Left colon (tissue), 2 donors: Measurements from ENCODE around the gene ARHGEF16. TPM values are rescaled to one million over a fixed set of nuclear protein-coding genes. Genes with fewer than 3 reads are reported as not detected.

Source experiments
- ATAC-seq: fragments of 200-7000 bp; cut with Tn5 transposase; one replicate; pipeline ENCODE4 v1.9.1; 2020; ENCODE audit warnings: mild to moderate bottlenecking, moderate library complexity
- DNase-seq, 2 donors: peaks; one replicate each; pipeline ENCODE4 v3.0.0-alpha.2; 2020
- intact Hi-C, 2 donors: fragments of 100-400 bp; cut with DNase I in 1 of 2; cut with micrococcal nuclease in 1 of 2; formaldehyde crosslinking; loops; one replicate each; pipeline versions ENCODE4 v1.11.2 to v1.14.0; 2022; cut with DNase I, micrococcal nuclease
- total RNA-seq, 2 donors: library from RNA; stranded (reverse); fragmentation: NEBNext Ultra II Directional; extraction: Animal tissue kit (Norgen Biotek cat#: 25700); gene quantifications; one replicate each; pipeline ENCODE4 v1.2.1, GENCODE V29; 2021
- donor health status: DM: no; HTN: no; CAD: no.
- donor health status: DM: yes; HTN: yes; CAD: no.

Gene ARHGEF16
- total RNA-seq, 2 donors from 2014 or later = 92.4 to 113 TPM

DNA sequence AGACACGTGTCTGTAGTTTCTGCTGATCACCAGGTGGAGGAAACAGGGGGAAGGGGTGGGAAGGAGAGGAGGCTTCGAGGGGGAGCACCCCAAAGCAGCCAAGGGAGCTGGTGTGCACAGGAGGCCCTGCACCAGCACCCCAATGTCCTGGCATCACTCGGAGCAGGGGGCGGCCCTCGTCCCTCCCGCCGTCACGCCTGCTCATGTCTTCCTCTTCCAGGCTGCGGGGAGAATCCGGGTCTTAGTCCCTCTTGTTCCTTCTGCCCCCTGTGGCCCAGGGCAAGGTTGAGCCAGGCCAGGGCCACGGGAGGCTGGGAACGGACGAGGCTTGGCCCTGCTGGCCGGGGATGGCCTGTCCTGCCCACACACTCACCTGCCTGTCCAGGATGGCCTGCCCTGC is 21.4 kb upstream of the ARHGEF16 start:
- intact Hi-C loops = no loop called here
- ATAC-seq = no peak
- no peak for DNase-seq

DNA sequence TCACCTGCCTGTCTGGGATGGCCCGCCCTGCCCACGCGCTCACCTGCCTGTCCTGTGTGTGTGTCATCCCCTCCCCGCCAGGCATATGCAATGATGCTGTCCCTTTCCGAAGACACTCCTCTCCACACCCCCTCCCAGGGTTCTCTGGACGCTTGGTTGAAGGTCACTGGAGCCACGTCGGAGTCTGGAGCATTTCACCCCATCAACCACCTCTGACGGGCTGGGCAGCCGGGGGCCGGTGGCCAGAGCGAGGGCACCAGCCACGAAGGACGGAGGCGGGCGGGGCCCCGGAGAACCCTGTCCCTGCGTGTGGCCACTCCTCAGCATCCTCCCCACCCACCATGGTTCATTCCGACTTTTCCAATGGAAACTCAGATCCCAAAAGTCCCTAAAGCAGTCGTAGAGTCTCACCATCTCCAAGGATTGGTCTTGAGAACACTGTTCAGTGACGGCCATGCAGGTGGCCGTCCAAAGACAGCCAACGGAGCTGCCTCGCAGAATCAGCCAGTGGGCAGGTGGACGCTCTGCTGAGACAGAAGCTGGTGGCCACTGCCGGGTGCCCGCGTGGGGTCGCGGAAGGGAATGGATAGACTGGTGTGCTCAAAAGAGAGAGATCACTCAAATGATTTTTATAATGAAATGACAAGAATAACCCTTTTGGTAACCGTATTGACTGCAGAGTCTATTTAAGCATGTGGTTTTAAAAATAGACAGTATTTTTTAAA is 20.7 kb upstream of the ARHGEF16 start:
- intact Hi-C loops = no loop called here
- no peak for ATAC-seq
- no peak for DNase-seq

DNA sequence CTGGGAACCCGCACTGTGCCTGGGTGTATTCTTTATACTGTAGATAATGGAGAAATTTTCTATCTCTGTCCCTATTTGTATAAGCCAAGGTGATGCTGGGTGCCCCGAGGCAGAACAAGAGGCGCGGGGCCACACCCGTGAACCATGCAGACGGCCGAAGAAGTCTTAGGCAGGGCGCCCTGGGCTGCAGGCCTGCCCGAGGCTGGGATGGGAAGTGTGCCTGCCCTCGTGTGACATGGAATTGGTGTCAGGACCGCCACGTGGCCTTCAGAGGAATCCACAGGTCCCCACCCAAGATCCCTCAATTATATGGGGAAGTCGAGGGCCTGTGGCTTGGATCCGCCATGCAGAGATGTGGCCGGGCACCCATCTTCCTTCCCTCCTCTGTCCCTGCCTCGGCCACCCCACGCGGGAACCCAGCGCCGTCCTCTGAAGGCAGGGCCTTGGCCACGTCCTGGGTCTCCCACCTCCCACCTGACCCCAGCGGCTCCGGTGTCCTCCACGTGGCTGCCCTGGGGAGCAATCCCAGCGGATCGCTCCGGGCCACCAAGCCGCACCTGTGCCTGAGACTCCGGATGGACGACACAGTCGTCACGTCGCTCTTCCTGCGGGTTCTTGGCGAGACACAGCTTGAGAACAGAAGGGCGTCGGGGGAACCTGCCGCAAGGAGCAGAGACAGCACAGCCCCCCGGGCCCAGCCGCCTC is 19.9 kb upstream of the ARHGEF16 start:
- intact Hi-C loops = no loop called here
- no peak for DNase-seq
- ATAC-seq = no peak

DNA sequence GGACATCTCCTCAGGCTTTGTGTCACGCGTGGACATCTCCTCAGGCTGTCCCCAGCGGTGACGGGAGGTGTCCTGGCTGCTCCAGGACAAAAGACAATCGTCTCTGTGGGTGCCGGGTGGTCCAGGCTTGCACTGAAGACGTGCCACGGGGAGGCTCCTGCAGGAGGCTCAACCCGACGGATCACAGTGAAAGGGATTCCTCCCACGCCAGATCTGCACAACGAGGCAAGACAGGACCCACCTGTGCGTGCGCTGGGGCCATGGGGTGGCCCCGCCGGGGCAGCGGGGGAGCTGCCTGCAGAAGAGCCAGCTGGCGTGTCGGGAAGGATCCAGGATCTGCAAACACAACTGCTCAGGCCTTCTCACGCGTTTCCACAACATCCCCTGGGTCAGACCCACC is 18.8 kb upstream of the ARHGEF16 start:
- intact Hi-C loops = no loop called here
- no peak for ATAC-seq
- no peak for DNase-seq

DNA sequence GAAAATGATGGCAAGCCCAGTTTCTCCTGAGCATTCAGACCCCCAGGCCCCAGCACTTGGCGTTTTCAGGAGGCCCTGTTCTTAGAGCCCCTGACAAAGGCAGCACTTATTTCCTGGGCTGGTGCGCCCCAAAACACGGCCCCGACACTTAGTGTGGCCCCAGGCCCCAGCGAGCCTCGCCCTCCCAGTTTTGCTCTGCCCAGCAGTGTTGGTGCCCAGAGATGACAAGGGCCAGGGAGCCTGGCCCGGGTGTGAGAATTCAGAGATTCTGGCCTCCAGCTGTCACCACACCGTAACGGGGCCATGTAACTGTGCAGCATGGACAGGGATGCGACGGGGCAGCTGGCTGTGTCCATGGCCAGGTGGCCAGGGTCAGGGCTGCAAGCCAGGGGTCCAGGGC is 18.0 kb upstream of the ARHGEF16 start:
- intact Hi-C loops = no loop called here
- no peak for DNase-seq

DNA sequence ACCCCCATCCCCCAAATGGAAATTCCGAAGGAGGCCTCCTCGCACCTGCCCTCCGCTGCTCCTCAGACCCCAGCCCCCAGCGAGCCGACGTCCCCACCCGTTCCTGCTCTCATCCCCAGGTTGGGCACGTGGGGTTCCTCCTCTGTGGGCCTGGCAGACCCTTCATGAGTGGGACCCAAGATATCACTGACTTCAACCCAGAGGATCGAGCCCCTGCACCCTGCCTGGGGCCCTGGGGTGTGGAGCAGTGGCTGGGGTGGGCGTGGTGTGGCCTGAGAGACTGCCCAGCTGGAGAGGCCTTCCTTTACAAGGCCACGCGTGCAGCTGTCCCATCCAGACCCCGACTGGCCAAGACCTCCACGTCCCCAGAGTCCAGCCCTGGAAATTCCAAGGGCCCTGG is 17.6 kb upstream of the ARHGEF16 start:
- ATAC-seq (no peak), DNase-seq (no peak)
- intact Hi-C loops = no loop called here

More for the DNA sequence above, 18.0 kb upstream of the ARHGEF16 start:
- no peak for ATAC-seq

DNA sequence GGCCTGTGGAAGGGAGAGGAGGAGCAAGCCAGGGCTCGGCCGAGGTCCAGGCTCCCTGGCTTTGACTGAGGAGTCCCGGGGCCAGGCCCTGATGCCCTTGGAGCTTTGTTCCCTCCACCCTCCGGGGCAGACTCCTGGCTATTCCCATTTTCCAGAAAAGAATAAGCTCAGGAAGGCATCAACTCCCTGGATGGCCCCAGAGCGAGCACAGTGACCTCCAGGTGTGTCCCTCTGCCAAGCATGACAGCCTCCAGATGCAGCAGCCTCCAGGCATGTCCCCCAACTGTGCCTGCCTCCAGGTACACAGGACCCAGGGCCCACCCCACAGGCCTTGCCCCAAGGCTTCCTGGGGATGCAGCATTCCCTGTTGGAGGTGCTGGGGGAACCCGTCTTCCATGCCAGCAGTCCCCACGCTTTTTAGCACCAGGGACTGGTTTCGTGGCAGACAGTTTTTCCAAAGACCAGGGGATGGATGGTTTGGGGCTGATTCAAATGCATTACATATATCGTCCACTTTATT is 15.7 kb upstream of the ARHGEF16 start:
- DNase-seq (no peak), ATAC-seq (no peak)
- intact Hi-C loops = no loop called here

DNA sequence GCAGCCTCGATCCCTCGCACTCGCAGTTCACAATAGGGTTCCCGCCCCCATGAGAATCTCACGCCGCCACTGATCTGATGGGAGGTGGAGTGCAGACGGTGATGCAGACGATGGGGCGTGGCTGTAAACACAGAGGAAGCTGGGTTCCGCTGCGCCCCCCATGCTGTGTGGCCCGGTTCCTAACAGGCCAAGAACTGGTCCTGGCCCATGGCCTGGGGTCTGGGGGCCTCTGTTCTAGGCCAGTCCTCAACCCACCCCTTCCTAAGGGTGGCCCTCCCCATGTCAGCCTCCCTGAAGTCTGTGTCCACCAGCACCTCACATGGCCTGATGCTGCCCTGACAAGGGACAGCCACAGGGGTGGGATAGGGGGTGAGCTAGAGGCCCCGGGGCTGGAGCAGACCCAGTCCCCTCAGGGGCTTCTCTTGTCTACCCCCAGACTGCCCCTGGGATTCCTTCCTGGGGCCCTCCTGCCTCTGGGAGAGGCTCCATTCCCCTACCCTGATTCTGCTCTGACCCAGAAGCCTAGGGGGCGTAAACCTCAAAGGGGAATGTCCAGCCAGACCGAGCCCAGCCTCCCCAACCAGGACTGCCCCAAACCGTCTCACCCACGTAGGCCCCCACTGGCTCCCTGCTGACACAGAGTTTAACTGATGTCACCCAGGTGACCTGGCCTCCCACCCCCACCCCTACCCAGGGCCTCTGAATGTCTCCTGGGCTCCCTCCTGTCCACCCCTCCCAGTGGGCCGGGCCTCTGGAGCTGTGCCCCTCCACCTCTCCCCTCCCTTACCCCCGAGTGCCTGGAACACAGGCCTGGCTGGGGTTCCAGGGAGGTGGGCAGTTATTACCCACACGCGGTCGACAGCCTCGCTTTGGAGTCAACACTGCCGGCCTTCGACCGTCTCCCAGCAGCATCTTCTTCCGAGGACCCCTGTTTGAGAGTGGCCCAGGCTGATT is 14.8 kb upstream of the ARHGEF16 start:
- intact Hi-C loops = no loop called here

DNA sequence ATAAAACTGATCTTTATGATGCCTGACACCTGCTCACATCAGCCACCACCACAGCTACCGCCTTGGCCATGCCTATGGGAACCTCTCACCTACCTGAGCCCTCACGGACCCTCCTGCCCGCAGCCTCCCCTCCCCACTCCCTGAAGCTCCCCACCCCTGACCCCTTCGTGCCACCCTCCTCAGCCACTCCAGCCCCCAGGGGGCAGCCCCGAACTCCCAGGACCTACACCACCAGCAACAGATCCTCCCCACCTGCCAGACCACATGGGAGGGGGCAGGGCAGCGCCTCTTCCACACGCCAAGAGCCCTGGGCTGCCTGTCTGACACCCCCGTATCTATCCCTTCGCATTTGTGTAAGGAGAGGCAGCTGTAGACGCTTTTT is 14.2 kb upstream of the ARHGEF16 start:
- DNase-seq (no peak), ATAC-seq (no peak)
- intact Hi-C loops = no loop called here

More for the DNA sequence above, 14.8 kb upstream of the ARHGEF16 start:
- DNase-seq (no peak), ATAC-seq (no peak)

DNA sequence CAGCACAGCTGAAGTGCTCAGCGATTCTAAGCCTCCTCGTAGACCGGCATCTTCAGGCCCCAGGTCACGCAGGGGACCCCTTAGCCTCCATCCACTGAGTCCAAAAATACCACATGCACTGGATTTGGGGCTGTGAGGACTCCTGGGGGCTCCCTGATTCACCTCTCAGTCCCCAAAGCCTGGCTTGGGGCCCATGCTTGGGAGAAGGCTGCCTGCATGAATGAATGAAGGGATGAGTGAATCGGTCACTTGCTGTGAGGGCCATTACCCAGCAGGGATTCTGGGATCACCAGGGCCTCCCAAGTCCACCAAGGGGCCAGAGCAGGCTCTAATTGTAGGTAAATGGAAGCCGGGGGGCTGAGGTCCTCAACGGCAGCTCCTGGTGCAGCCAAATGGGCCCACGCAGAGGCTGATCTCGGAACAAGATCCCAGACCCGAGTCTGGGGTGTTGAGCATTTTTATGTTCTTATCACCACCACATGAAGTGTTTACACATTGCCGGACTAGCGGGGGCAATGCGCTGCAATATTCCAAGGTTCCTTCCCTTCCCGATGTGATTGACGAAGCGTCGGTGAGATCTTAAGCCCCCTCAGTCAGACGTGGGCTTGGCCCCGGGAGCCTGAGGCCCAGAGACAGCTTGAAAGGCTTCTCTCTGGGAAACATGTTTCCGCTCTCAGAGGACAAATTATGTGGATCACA is 13.6 kb upstream of the ARHGEF16 start:
- intact Hi-C loops = no loop called here
- no peak for ATAC-seq
- DNase-seq = no peak

DNA sequence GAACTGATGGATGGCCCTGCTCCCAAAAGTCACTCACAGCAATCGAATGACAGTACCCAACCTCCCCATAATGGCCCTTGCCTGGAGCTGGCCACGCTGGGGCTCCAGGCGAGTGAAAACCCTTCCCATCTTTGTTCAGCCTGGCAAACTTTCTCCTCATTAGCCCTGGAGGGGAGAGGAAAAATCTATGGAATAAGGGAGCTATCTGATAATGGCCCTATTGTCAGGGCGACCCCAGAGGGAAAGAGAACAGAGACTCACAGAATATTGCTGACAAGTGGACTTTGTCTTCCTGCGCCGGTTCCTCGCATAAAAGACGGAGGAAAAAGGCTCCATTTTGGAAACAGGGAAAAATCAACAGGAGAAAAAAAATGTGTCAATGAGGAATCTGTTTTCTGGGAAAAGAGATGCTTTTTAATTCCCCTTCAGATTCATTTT is 13.0 kb upstream of the ARHGEF16 start:
- DNase-seq (no peak), ATAC-seq (no peak)
- intact Hi-C loops = no loop called here

DNA sequence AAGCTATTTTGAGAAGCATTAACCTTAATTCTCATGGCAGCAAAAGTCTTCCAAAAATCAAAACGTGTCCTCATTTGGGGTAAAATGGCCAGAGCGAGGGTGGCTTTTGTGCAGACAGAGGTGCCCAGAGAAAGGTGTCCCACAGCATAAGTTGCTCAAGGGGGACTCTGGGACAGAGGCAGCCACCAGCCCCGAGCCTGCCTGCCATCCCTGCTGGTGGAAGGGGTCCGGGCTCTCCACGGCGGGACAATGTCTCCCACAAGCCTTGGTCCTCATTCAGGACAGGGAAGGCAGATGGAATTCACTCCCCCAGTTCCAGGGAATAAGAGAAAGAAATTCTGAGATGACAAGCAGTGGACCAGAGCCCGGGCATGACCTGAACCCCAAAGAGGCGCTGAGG is 12.6 kb upstream of the ARHGEF16 start:
- intact Hi-C loops = no loop called here
- no peak for DNase-seq
- no peak for ATAC-seq

DNA sequence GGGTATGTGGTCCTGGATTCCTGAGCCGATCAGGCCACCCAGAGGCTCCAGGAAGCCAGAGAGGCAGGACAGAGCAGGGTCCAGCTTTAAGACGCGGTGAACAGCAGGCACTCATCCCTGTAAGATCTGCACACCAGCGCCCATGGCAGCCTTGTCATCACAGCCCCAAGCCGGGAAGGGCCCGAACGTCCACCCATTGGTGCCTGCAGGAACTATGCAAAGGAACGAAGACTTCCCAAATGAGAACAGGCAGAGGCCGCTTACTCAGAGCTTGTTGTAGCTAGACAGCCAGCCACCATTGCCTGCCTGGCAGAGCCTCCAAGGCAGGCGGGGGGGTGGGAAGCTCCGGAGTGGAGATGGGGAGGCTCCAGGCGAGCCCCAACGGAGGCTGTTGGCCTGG is 12.1 kb upstream of the ARHGEF16 start:
- intact Hi-C loops = no loop called here
- DNase-seq = no peak

DNA sequence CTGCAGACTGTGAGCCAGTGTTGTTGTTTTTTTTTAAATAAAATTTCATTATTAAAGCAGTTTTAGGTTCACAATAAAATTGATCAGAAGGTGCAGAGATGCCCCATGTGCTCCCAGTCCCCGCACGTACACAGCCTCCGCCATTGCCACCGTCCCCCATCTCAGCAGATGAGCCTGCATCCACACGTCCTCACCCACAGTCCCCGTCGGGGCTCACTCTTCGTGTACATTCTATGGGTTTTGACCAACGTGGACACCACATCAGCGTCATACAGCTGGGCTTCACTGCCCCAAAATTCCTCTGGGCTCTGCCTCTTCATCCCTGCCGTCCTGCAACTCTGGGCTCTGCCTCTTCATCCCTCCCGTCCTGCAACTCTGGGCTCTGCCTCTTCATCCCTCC is 11.6 kb upstream of the ARHGEF16 start:
- no peak for DNase-seq
- intact Hi-C loops = no loop called here
- ATAC-seq = no peak

More for the DNA sequence above, 12.1 kb upstream of the ARHGEF16 start:
- no peak for ATAC-seq

DNA sequence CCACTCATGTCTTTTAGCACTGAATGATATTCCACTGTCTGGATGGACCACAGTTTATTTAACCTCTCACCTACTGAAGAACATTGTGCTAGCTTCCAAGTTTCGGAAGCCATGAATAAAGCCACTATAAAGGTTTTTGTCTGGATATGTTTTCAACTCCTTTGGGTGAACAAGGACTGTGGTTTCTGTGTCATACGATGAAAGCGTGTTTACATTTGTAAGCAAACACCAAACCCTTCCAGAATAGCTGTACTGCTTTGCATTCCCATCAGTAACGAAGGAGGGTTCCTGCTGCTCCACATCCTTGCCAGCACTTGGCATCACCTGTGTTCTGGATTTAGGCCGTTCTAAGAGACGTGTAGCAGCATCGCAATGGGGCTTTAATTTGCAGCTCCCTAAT is 10.7 kb upstream of the ARHGEF16 start:
- DNase-seq (no peak), ATAC-seq (no peak)
- intact Hi-C loops = no loop called here

DNA sequence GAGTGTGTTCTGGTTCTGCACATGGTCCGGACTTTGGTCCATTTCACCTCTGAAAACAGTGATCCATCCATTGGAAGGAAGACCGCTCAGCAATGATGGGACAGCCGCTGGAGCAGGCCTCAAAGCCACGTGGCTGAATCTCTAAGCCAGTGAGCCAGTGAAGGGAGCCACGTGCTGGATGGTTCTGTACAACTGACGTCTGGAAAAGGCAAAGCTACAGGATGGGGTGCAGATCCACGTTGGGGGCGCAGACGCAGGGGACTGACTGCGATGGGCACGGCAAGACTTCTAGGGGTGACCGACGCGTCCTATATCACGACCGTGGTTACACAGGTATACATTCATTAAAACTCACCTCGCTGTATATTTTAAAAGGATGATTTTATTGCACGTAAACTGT is 10.2 kb upstream of the ARHGEF16 start:
- DNase-seq (no peak), ATAC-seq (no peak)
- intact Hi-C loops = no loop called here

DNA sequence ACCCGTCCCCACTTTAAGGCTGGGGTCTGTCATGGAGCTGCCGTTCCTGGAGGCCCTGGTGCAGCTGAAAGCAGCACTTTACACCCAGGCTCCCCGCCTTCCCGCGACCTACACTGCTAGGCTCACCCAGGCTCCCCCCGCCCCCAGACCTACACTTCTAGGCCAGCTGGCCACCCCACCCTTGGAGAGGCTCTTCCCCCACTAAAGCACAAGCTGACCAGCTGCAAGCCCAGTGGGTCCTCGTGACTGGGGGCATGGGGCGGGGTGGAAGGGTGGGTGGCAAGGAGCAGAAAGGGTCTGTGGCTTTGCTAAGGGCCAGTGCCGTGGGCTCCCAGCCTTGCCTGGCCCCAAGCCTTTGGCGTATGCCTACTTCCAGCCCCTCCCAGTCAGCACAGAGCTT is 9.7 kb upstream of the ARHGEF16 start:
- DNase-seq (no peak), ATAC-seq (no peak)
- intact Hi-C loops = no loop called here

DNA sequence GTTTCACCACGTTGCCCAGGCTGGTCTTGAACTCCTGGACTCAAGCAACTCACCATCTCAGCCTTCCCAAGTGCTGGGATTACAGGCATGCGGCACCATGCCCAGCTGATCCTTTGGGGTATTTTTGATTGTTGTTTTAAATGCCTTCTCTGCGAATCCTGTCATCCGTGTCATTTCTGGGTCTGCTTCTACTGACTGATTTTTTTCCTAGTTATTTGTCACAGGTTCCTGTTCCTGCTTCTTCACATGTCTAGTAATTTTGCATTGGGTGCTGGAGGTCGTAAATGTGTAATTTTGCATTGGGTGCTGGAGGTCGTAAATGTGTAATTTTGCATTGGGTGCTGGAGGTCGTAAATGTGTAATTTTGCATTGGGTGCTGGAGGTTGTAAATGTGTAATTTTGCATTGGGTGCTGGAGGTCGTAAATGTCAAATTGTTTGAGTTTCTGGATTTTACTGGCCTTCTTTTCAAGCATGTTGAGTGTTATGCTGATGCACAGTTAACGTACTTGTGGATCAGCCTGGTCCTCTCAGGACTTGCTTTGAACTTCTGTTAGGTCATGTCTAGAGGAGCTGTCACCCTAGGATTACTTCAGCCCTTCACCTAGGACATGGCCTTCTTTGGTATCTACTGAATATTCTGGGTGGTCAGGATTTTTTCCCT is 4.1 kb upstream of the ARHGEF16 start:
- no peak for ATAC-seq
- no peak for DNase-seq
- intact Hi-C loops = no loop called here
